ENCODE results near the gene OR10A5. TPM values are rescaled to one million over a fixed set of nuclear protein-coding genes. Genes with fewer than 3 reads are reported as not detected.

The OR10A5 gene
- total and polyA plus RNA-seq, 2 of the 13 experiments (the other 11 are each of a cell fraction or from before 2014, with no cell fraction given) = not detected

DNA sequence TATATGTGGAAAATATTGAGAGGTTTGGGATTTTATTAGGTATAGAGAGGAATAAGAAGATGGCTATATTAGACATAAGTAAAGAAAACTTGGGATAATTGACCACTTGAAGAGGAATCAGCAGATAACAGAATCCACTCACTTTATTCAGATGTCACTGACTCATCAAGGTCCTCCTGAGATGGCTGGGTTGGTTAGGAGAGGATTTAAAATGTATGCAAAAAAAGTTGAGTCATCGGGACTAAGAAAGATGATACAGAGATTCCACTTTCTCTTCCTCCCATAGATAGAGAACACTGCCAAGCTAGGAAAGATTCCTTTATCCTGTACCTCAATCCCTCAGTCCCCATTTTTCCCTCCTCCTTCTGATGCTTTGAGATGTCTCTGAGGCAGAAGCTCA, 46.1 kb upstream of the OR10A5 start, which contains the start of gene OR6A2:
TSS of gene OR6A2 (minus strand) at position 288 of the 400 bp plus-strand sequence. CDS start 3,981 bp downstream, outside the sequence.
- H4K20me1 ChIP-seq (ENCODE audit: insufficient read depth, low read length) = no peaks in the 10 kb centered on the region
- H3K4me3 ChIP-seq (replicated peaks in 1 of 3; ENCODE audit: insufficient read depth in 1 of 3, low read depth in 2 of 3, low read length in 3 of 3) = no peak within 1 kb of the TSS
- H3K9ac ChIP-seq (ENCODE audit: insufficient read depth, low read depth, low read length) = no peak within 1 kb of the TSS
- in situ Hi-C loops (cut with HindIII; ENCODE audit: extremely low pct_ligation_motif_present, low pct_unique_long_range_greater_than_20kb) = no loop called here
- ChIA-PET CTCF (ENCODE audit: low intra/inter-chr PET ratio, low total read pairs) (no interaction called here), POLR2A (no interaction called here)
- no peaks in the 10 kb centered on the region for H3K36me3 ChIP-seq (replicated peaks in 1 of 2; ENCODE audit: control insufficient read depth in 1 of 2, insufficient read depth in 2 of 2, low read length in 2 of 2)
- no peaks in the 10 kb centered on the region for H3K79me2 ChIP-seq (ENCODE audit: insufficient read depth, low read length)
- intact Hi-C loops (cut with micrococcal nuclease; ENCODE audit: unreplicated experiment) = no loop called here
- no peak within 1 kb of the TSS for H3K4me2 ChIP-seq (ENCODE audit: low read depth, low read length)
- no peaks in the 10 kb centered on the region for H3K9me3 ChIP-seq (ENCODE audit: low read length)
- ATAC-seq (no peak), FAIRE-seq (no peak), DNase-seq (ENCODE audit: low spot score) (no peak)
- H3K27ac ChIP-seq (ENCODE audit: extremely low read length, insufficient read depth, low read length) = no peak within 1 kb of the TSS
- H2AFZ ChIP-seq (ENCODE audit: low read length) = no peak within 1 kb of the TSS
- no TSS peak for BruUV-seq (replicated peaks)
- H3K27me3 ChIP-seq (ENCODE audit: control insufficient read depth in 1 of 2, insufficient read depth in 2 of 2, low read length in 2 of 2) = no peaks in the 10 kb centered on the region
- no peaks in the 10 kb centered on the region for H3K4me1 ChIP-seq (ENCODE audit: insufficient read depth, low read length)
- 22% methylated on average over 1 of the region's 1 CpG for WGBS (ENCODE audit: low lambda C conversion rate)
- no peak for TF ChIP-seq SIN3A (IDR thresholded peaks at IDR 0.05; ENCODE audit: borderline replicate concordance, low read depth, low read length)
- no peak for TF ChIP-seq MXD3 (CRISPR knock-in tag; IDR thresholded peaks at IDR 0.05)
- TF ChIP-seq TOE1 (CRISPR knock-in tag; IDR thresholded peaks at IDR 0.05) = no peak
- no peak for TF ChIP-seq REXO4 (CRISPR knock-in tag; IDR thresholded peaks at IDR 0.05; ENCODE audit: borderline replicate concordance)
- TF ChIP-seq, protein P1, sequence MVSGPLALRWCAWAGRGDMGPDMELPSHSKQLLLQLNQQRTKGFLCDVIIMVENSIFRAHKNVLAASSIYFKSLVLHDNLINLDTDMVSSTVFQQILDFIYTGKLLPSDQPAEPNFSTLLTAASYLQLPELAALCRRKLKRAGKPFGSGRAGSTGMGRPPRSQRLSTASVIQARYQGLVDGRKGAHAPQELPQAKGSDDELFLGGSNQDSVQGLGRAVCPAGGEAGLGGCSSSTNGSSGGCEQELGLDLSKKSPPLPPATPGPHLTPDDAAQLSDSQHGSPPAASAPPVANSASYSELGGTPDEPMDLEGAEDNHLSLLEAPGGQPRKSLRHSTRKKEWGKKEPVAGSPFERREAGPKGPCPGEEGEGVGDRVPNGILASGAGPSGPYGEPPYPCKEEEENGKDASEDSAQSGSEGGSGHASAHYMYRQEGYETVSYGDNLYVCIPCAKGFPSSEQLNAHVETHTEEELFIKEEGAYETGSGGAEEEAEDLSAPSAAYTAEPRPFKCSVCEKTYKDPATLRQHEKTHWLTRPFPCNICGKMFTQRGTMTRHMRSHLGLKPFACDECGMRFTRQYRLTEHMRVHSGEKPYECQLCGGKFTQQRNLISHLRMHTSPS (CRISPR knock-in tag; IDR thresholded peaks at IDR 0.05; ENCODE audit: low read depth) = no peak
- TF ChIP-seq ZFP36L1 (CRISPR knock-in tag; IDR thresholded peaks at IDR 0.05) = no peak
- no peak for TF ChIP-seq AHR (CRISPR knock-in tag; IDR thresholded peaks at IDR 0.05)
- no peak for TF ChIP-seq FOXA1 (IDR thresholded peaks at IDR 0.05)
- TF ChIP-seq FOXA1 (CRISPR knock-in tag; IDR thresholded peaks at IDR 0.05) = no peak
- TF ChIP-seq, protein P2, sequence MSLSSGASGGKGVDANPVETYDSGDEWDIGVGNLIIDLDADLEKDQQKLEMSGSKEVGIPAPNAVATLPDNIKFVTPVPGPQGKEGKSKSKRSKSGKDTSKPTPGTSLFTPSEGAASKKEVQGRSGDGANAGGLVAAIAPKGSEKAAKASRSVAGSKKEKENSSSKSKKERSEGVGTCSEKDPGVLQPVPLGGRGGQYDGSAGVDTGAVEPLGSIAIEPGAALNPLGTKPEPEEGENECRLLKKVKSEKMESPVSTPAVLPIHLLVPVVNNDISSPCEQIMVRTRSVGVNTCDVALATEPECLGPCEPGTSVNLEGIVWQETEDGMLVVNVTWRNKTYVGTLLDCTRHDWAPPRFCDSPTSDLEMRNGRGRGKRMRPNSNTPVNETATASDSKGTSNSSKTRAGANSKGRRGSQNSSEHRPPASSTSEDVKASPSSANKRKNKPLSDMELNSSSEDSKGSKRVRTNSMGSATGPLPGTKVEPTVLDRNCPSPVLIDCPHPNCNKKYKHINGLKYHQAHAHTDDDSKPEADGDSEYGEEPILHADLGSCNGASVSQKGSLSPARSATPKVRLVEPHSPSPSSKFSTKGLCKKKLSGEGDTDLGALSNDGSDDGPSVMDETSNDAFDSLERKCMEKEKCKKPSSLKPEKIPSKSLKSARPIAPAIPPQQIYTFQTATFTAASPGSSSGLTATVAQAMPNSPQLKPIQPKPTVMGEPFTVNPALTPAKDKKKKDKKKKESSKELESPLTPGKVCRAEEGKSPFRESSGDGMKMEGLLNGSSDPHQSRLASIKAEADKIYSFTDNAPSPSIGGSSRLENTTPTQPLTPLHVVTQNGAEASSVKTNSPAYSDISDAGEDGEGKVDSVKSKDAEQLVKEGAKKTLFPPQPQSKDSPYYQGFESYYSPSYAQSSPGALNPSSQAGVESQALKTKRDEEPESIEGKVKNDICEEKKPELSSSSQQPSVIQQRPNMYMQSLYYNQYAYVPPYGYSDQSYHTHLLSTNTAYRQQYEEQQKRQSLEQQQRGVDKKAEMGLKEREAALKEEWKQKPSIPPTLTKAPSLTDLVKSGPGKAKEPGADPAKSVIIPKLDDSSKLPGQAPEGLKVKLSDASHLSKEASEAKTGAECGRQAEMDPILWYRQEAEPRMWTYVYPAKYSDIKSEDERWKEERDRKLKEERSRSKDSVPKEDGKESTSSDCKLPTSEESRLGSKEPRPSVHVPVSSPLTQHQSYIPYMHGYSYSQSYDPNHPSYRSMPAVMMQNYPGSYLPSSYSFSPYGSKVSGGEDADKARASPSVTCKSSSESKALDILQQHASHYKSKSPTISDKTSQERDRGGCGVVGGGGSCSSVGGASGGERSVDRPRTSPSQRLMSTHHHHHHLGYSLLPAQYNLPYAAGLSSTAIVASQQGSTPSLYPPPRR (CRISPR knock-in tag; IDR thresholded peaks at IDR 0.05; ENCODE audit: borderline replicate concordance) = no peak
- TF ChIP-seq ATF1 (CRISPR knock-in tag; IDR thresholded peaks at IDR 0.05) = no peak
- TF ChIP-seq CEBPB (IDR thresholded peaks at IDR 0.05; ENCODE audit: borderline replicate concordance, low read depth, low read length) = no peak
- no peak for TF ChIP-seq TEAD3 (CRISPR knock-in tag; optimal IDR thresholded peaks at IDR 0.05; ENCODE audit: borderline replicate concordance)
- TF ChIP-seq ZNF891 (CRISPR knock-in tag; IDR thresholded peaks at IDR 0.05) = no peak
- no peak for TF ChIP-seq NONO (IDR thresholded peaks at IDR 0.05)
- TF ChIP-seq NONO (CRISPR knock-in tag; conservative IDR thresholded peaks at IDR 0.05) = no peak
- no peak for TF ChIP-seq ZFP36L2 (CRISPR knock-in tag; IDR thresholded peaks at IDR 0.05)
- TF ChIP-seq, protein P3, sequence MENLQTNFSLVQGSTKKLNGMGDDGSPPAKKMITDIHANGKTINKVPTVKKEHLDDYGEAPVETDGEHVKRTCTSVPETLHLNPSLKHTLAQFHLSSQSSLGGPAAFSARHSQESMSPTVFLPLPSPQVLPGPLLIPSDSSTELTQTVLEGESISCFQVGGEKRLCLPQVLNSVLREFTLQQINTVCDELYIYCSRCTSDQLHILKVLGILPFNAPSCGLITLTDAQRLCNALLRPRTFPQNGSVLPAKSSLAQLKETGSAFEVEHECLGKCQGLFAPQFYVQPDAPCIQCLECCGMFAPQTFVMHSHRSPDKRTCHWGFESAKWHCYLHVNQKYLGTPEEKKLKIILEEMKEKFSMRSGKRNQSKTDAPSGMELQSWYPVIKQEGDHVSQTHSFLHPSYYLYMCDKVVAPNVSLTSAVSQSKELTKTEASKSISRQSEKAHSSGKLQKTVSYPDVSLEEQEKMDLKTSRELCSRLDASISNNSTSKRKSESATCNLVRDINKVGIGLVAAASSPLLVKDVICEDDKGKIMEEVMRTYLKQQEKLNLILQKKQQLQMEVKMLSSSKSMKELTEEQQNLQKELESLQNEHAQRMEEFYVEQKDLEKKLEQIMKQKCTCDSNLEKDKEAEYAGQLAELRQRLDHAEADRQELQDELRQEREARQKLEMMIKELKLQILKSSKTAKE (CRISPR knock-in tag; IDR thresholded peaks at IDR 0.05; ENCODE audit: borderline replicate concordance) = no peak
- no peak for TF ChIP-seq WIZ (CRISPR knock-in tag; IDR thresholded peaks at IDR 0.05)

All from HepG2 (cell line).